GM18870 (cell line): ENCODE measurements around the gene OBP2A.

ENCODE experiments used
- ATAC-seq: cut with Tn5 transposase; IDR thresholded peaks from one replicate; pipeline ENCODE4 v1.9.1; 2021; ENCODE audit warnings: moderate library complexity; ENCODE audit not compliant: unreplicated experiment

OBP2A gene

GRCh38 chr9:135551031-135551430 lies 5.1 kb downstream of the OBP2A start:
- no peak for ATAC-seq

- ATAC-seq = no peak
These were observed 5.5 kb downstream of the OBP2A start for GRCh38 chr9:135551456-135551855.

DNA sequence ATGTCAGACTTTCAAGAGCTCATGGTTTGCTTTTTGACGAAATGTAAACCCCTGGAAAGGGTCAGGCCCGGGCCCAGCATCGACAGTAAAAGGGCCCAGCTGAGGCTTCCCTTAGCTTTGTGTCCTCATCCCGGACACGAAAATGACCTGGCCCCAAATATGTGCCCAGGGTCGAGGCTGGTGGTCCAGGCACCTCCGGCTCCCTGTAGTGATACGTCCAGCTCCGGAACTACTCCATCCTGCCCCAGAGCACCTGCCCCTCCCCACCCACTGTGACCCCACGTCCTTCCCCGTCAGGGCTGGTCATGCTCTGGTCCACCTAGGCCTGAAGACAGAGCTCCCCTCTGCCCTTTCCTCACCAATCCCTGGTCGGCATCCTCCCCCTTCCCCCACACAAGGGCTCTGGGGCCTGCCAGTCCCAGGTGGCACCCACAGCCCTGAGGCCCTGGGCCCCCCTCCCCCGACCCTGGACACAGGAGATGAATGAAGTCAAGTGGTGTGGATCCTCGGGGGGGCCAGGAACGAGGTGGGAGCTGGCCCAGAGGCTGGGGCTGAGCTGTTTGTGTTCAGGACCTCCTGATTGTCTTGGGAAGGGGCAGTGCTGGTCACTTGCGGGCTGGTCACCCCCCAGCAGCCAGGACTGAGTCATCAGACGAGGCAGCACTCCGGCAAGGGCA lies 6.2 kb downstream of the OBP2A start:
- no peak for ATAC-seq

GRCh38 chr9:135552698-135553171 lies 6.8 kb downstream of the OBP2A start:
- no peak for ATAC-seq

- ATAC-seq = no peak
These were observed 8.8 kb downstream of the OBP2A start for GRCh38 chr9:135554718-135555117.

- no peak for ATAC-seq
These were observed 9.3 kb downstream of the OBP2A start for GRCh38 chr9:135555203-135555602.

GRCh38 chr9:135555910-135556309 lies 10.0 kb downstream of the OBP2A start:
- no peak for ATAC-seq

GRCh38 chr9:135559606-135560005 lies 13.7 kb downstream of the OBP2A start:
- no peak for ATAC-seq

DNA sequence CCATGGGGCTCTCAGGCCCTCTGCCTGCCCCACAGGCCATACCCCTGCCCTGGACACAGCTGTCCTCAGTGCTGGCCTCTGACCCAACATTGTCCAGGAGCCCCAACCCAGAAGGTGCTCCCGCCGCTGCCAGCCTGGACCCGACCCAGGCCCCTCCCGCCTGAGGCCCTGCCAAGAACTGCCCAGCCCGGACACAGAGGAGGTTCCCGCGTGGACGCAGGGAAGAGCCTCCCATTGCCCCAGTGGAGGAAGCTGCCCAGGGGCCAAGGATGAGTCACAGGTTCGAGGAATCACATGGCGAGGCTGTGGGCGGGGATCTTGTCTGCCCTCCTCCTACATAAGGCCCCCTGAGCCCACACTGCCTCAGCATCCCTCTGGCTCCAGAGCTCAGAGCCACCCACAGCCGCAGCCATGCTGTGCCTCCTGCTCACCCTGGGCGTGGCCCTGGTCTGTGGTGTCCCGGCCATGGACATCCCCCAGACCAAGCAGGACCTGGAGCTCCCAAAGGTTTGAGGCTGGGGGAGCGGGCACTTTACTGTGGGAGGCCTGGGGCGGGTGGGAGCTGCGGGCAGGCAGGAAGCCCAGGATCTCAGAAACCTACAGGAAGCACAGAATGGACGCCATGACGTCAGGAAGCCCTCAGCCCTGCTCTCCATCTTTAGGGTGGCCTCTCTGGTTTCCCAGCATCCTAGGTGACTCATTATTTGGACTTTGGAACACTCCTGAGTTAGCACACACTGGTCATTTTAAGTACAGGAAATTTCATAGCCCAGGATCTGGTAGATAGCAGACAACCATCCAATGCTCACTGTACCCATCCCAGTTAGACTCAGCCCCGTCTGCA lies 15.7 kb downstream of the OBP2A start, which contains the start of gene PAEP:
TSS of gene PAEP (plus strand) at position 366 of the 844 bp plus-strand sequence.
- no peak for ATAC-seq

- no peak for ATAC-seq
These were observed 16.4 kb downstream of the OBP2A start for GRCh38 chr9:135562235-135562745.

DNA sequence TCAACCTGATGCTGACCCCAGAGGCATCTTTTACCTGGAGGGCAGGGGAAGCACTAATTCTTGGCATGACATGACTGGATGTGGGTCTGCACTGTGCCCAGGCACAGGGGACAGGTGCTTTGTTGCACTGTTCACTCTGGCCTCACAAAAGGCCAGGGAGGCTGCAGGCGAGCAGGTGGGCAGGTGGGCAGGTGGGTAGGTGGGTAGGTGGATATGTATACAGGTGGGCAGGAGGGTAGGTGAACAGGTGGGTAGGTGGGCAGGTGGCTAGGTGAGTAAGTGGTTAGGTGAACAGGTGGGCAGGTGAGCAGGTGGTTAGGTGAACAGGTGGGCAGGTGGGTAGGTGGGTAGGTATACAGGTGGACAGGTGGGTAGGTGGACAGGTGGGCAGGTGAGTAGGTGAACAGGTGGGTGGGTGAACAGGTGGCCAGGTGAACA lies 17.1 kb downstream of the OBP2A start:
- no peak for ATAC-seq

DNA sequence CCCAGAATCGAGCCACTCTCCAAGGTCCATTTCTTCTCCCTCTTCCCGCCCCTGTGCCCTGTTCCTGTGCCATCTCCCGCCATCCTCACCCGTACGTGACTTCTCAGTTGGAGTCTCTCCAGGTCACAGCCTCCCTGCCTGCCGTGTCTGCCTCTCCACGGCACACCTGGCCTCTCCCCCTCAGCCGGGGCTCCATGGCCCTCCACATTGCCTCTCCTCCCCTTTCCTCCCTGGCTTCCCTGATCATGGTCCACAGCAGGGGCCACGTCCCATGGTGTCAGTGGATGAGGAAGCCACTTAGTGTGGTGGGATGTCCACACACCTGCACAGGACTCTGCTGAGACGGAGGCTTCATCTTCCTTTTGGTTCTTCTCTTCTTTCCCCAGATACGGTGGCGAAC lies 17.9 kb downstream of the OBP2A start:
- ATAC-seq = no peak

GRCh38 chr9:135565141-135565628 lies 19.3 kb downstream of the OBP2A start:
- no peak for ATAC-seq

- ATAC-seq = no peak
These were observed 19.7 kb downstream of the OBP2A start for GRCh38 chr9:135565636-135566035.

DNA sequence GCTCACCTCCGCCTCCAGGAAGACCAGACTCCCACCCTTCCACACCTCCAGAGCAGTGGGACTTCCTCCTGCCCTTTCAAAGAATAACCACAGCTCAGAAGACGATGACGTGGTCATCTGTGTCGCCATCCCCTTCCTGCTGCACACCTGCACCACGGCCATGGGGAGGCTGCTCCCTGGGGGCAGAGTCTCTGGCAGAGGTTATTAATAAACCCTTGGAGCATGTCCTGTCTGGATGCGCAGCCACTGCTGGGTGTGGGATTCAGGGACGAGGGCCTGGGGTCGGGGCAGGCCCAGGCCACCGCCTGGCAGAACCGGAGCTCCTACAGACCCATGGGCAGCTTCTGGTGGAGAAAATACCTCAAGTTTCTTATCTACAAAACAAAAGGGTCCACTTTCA lies 20.6 kb downstream of the OBP2A start:
- ATAC-seq = no peak

DNA sequence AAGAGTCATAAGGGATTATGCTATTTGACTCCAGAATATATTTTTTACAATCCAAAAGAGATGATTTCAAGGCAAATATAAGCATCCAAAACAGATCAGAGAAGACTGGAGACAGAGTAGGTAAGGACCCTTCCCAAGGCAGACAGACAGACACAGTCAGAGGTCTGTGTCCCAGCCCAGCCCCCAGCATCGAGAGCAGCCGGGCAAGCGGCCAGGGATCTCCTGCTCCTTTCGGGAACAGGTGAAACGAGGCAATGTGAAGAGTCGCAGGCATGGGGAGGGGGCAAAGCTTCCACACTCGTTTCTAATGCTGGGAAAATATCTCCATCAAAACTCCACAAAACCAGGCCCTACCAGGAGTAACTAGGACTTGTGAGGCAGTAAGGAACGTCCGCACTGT lies 21.4 kb downstream of the OBP2A start:
- ATAC-seq = no peak

- ATAC-seq = no peak
These were observed 22.1 kb downstream of the OBP2A start for GRCh38 chr9:135568026-135568425.

GRCh38 chr9:135570456-135570855 lies 24.5 kb downstream of the OBP2A start:
- no peak for ATAC-seq

DNA sequence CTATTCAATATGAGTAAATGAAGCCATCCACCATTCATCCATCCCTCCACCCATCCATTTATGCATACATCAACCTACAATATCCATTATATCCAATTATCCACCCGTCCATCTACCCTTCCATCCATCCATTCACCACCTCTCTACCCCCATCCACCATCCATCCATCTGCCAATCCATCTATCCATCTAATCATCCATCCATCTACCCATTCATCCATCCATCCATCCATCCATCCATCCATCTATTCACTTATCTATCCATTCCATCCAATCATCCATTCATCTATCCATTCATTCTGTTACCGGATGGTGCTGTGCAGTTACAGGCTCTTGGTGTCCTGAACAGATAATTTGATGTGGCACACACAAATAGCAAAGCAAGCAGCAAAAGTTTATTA lies 26.3 kb downstream of the OBP2A start:
- ATAC-seq = no peak

DNA sequence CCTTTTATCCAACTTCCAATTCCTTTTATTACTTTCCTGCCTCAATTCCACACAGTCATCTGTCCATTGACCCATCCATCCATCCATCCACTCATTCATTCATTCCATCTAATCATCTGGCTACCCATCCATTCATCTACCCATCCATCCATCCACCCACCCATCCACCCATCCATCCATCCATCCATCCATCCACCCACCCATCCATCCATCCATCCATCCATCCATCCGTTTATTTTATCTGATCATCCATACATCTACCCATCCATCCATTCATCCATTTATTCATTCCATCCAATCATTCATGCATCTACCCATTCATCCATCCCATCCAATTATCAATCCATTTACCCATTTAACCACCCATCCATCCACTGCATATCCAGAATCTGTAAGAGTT lies 27.2 kb downstream of the OBP2A start:
- ATAC-seq = no peak

DNA sequence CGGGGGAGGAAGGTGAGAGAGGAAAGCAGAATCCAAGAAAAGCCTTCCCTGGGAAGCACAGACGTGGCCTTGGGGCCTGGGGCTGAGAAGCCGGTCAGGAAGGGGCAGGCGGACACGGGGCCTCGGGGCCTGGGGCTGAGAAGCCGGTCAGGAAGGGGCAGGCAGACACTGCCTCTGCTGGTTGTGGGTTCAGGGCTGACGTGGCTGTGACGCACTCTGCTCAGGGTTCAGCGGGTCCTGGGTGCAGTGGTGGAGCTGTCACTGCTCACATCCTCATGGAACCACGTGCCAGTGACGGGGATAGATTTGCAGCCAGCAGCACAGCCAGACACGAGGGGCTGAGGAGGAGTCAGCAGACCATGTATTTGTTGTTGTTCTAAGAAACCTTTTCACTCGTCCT lies 28.4 kb downstream of the OBP2A start:
- ATAC-seq = no peak

DNA sequence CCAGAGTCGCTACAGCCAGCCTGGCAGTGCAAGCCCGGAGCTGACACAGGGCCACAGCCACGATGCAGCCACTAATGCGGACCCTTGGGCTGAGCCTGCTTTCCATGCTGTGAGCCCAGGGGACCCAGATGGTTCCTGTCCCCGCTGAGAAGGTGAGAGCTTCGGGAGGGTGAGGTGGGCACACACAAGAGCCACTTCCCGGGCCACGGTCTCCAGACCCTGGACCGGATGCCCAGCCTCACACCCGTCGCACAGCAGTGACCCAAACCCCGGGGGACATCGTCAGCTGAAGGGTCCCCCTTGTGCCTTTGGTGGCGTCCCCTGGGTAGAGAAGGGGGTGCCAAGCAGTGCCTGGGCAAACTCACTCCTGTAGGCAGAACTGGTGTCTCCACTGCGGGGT lies 29.0 kb downstream of the OBP2A start:
- ATAC-seq = no peak
